CD4-positive, CD25-positive, alpha-beta regulatory T cell (primary cell): Measurements from ENCODE around the gene VPS52. TPM values are rescaled to one million over a fixed set of nuclear protein-coding genes. Genes with fewer than 3 reads are reported as not detected.

Experiments
- ATAC-seq, 2 donors: fragments of 150-1000 bp; cut with Tn5 transposase; one replicate each; pipeline ENCODE4 v1.10.0; 2021; ENCODE audit warnings: low read depth in 2 of 2, moderate number of reproducible peaks in 2 of 2, moderate library complexity in 1 of 2
- DNase-seq, 3 donors: peaks; one replicate each; pipeline versions ENCODE4 v3.0.0 to v3.0.0-alpha.2; 2012 to 2022; ENCODE audit warnings: mixed read lengths in 1 of 3
- H3K27ac ChIP-seq: one replicate; pipeline ENCODE4 v1.7.0; 2013; ENCODE audit warnings: mild to moderate bottlenecking, low read length; ENCODE audit not compliant: insufficient read depth, poor library complexity, severe bottlenecking
- H3K27me3 ChIP-seq: one replicate; pipeline ENCODE4 v1.7.0; 2013; ENCODE audit warnings: low read length; ENCODE audit not compliant: control insufficient read depth, insufficient read depth
- H3K36me3 ChIP-seq: one replicate; pipeline ENCODE4 v1.7.0; 2013; ENCODE audit warnings: mild to moderate bottlenecking, low read length, moderate library complexity; ENCODE audit not compliant: control insufficient read depth, insufficient read depth
- H3K4me1 ChIP-seq: 2 replicates; pipeline ENCODE4 v1.7.0; 2013; ENCODE audit warnings: mild to moderate bottlenecking, low read length; ENCODE audit not compliant: insufficient read depth, control insufficient read depth, poor library complexity, severe bottlenecking
- H3K4me3 ChIP-seq: one replicate; pipeline ENCODE4 v1.7.0; 2013; ENCODE audit warnings: low read depth, mild to moderate bottlenecking, low read length, moderate library complexity
- H3K9me3 ChIP-seq, 2 experiments: 1 replicate in 1 of 2; 2 replicates in 1 of 2; pipeline ENCODE4 v1.7.0; 2013; ENCODE audit warnings: low read length in 2 of 2, mild to moderate bottlenecking in 1 of 2, moderate library complexity in 1 of 2; ENCODE audit not compliant: control insufficient read depth in 2 of 2
- H3K27ac Mint-ChIP-seq, 3 donors: one replicate each; pipeline ENCODE4 v1.8.0; 2020 to 2022; ENCODE audit warnings: mild to moderate bottlenecking in 3 of 3, mixed read lengths in 3 of 3, moderate library complexity in 2 of 3
- H3K27me3 Mint-ChIP-seq: one replicate; pipeline ENCODE4 v1.8.0; 2022; ENCODE audit warnings: mild to moderate bottlenecking, mixed read lengths
- H3K36me3 Mint-ChIP-seq: one replicate; pipeline ENCODE4 v1.8.0; 2020; ENCODE audit warnings: mixed read lengths
- H3K4me1 Mint-ChIP-seq, 4 donors: one replicate each; pipeline ENCODE4 v1.8.0; 2020 to 2022; ENCODE audit warnings: mixed read lengths in 4 of 4, mild to moderate bottlenecking in 1 of 4
- H3K4me3 Mint-ChIP-seq, 4 donors: one replicate each; pipeline ENCODE4 v1.8.0; 2020 to 2022; ENCODE audit warnings: mild to moderate bottlenecking in 4 of 4, mixed read lengths in 4 of 4, moderate library complexity in 3 of 4
- H3K9me3 Mint-ChIP-seq, 7 donors: one replicate each; pipeline ENCODE4 v1.8.0; 2020 to 2022; ENCODE audit warnings: mixed read lengths in 7 of 7, mild to moderate bottlenecking in 3 of 7, moderate library complexity in 2 of 7
- polyA plus RNA-seq, 4 donors: library from polyadenylated mRNA; unstranded; fragments of 300-500 nt; fragmentation: Illumina TruSeq; gene quantifications; one replicate each; pipeline ENCODE4 v1.2.3, GENCODE V29; 2021
- total RNA-seq: library from RNA; stranded (reverse); gene quantifications from one replicate; pipeline ENCODE4 v1.2.3, GENCODE V29; 2022

VPS52 gene
- total and polyA plus RNA-seq, 5 donors from 2014 or later = 12.4 to 70.6 (median 15.1) TPM

GRCh38 chr6:33208091-33208967, 63.3 kb downstream of the VPS52 start, which contains the start of gene RING1:
TSS of gene RING1 (plus strand) at chr6:33208500. CDS start at chr6:33208823, 323 bp downstream.
- H3K9me3 ChIP-seq = no peaks in the 10 kb centered on the region
- peaks cover 23% of the 10 kb centered on the region for H3K36me3 ChIP-seq
- Mint-ChIP-seq H3K4me3 (peak within 1 kb of the TSS; percentile 88 to 97 (median 94)), H3K4me1 (peaks cover 14 to 67% (median 43%) of the 10 kb centered on the region in 4 donors), H3K36me3 (peaks cover 27% of the 10 kb centered on the region), H3K9me3 (peaks cover 0 to 7% (median 0%) of the 10 kb centered on the region in 7 donors), H3K27me3 (peaks cover 20% of the 10 kb centered on the region), H3K27ac (peak within 1 kb of the TSS; percentile 88 to 97 (median 95))
- peak within 1 kb of the TSS; percentile 80 for H3K4me3 ChIP-seq
- ATAC-seq (peak; percentile 62 to 67), DNase-seq (peak; percentile 87 to 89 (median 88))
- peaks cover 47% of the 10 kb centered on the region for H3K4me1 ChIP-seq
- H3K27me3 ChIP-seq = no peaks in the 10 kb centered on the region
- peak within 1 kb of the TSS; percentile 90 for H3K27ac ChIP-seq

GRCh38 chr6:33207552-33208090, 64.1 kb downstream of the VPS52 start:
- H3K4me3 Mint-ChIP-seq = peak overlapping the region; percentile 88 to 95 (median 92)

DNA sequence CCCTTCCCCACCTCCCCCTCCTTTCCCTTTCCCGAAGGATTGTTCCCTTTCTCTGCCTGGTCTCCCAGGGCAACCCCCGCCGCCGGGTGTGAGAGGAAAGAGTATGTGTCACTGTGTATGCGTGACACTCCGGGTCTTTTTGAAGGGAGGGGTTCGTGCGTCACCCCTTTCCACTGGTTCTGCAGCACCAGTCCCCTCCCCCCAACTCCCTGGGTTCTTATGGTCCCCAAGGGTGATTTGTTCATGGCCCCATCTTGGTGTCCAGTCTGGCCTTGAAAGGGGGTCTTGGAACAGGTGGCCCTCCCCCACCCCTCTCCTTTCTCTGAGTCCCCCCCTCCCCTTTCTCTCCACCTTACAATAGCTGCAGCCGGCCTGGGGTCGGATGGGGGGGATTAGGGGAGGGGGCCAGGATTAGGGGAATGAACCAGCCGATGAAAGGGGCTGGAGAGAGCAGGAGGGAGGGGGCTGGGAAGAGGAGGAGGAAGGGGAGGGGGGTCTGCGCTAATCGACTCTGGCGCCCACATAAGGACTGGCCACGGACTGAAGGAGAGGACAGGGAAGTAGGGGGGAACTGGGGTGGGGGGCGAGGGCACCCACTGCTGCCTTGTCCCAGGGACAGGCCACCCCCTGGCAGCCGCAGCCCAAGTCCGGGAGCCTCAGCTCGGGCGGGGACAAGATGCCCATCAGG, 64.7 kb downstream of the VPS52 start:
- DNase-seq (no peak), ATAC-seq (no peak)
- Mint-ChIP-seq H3K4me3 (peak overlapping the region in 3 of 4 donors; percentile 56 to 98 (median 95)), H3K9me3 (peaks cover 0 to under 1% (median 0%) of the 10 kb centered on the region in 7 donors), H3K27ac (peak overlapping the region in 1 of 3 donors; percentile 88), H3K4me1 (peaks cover 14 to 67% (median 46%) of the 10 kb centered on the region in 4 donors), H3K27me3 (peaks cover 7% of the 10 kb centered on the region), H3K36me3 (peaks cover 28% of the 10 kb centered on the region)
- Histone ChIP-seq H3K27me3 (no peaks in the 10 kb centered on the region), H3K27ac (no peak overlapping the region), H3K36me3 (peaks cover 33% of the 10 kb centered on the region), H3K4me1 (peaks cover 42% of the 10 kb centered on the region), H3K9me3 (no peaks in the 10 kb centered on the region), H3K4me3 (no peak overlapping the region)

More at GRCh38 chr6:33207552-33208090, 64.1 kb downstream of the VPS52 start:
- H3K4me1 ChIP-seq = peaks cover 40% of the 10 kb centered on the region
- peaks cover 34% of the 10 kb centered on the region for H3K36me3 Mint-ChIP-seq
- peaks cover 14 to 67% (median 43%) of the 10 kb centered on the region in 4 donors for H3K4me1 Mint-ChIP-seq
- peak overlapping the region; percentile 78 for H3K4me3 ChIP-seq
- H3K27me3 Mint-ChIP-seq = peaks cover 13% of the 10 kb centered on the region
- no peaks in the 10 kb centered on the region for H3K27me3 ChIP-seq
- peaks cover 0 to 5% (median 0%) of the 10 kb centered on the region in 7 donors for H3K9me3 Mint-ChIP-seq
- ATAC-seq = no peak
- peak overlapping the region; percentile 87 to 92 (median 88) for H3K27ac Mint-ChIP-seq
- H3K9me3 ChIP-seq = no peaks in the 10 kb centered on the region
- H3K36me3 ChIP-seq = peaks cover 30% of the 10 kb centered on the region
- peak overlapping the region; percentile 90 for H3K27ac ChIP-seq
- no peak for DNase-seq

GRCh38 chr6:33206027-33206863, 65.4 kb downstream of the VPS52 start:
- Mint-ChIP-seq H3K36me3 (peaks cover 26% of the 10 kb centered on the region), H3K27me3 (peaks cover 5% of the 10 kb centered on the region), H3K4me1 (peaks cover 14 to 73% (median 51%) of the 10 kb centered on the region in 4 donors), H3K9me3 (peaks cover 0 to 3% (median 0%) of the 10 kb centered on the region in 7 donors), H3K4me3 (peak overlapping the region; percentile 92 to 100 (median 96)), H3K27ac (peak overlapping the region; percentile 76 to 89 (median 87))
- Histone ChIP-seq H3K9me3 (no peaks in the 10 kb centered on the region), H3K4me1 (peaks cover 50% of the 10 kb centered on the region), H3K4me3 (no peak overlapping the region), H3K27ac (no peak overlapping the region), H3K36me3 (peaks cover 31% of the 10 kb centered on the region), H3K27me3 (no peaks in the 10 kb centered on the region)
- DNase-seq (no peak), ATAC-seq (no peak)

DNA sequence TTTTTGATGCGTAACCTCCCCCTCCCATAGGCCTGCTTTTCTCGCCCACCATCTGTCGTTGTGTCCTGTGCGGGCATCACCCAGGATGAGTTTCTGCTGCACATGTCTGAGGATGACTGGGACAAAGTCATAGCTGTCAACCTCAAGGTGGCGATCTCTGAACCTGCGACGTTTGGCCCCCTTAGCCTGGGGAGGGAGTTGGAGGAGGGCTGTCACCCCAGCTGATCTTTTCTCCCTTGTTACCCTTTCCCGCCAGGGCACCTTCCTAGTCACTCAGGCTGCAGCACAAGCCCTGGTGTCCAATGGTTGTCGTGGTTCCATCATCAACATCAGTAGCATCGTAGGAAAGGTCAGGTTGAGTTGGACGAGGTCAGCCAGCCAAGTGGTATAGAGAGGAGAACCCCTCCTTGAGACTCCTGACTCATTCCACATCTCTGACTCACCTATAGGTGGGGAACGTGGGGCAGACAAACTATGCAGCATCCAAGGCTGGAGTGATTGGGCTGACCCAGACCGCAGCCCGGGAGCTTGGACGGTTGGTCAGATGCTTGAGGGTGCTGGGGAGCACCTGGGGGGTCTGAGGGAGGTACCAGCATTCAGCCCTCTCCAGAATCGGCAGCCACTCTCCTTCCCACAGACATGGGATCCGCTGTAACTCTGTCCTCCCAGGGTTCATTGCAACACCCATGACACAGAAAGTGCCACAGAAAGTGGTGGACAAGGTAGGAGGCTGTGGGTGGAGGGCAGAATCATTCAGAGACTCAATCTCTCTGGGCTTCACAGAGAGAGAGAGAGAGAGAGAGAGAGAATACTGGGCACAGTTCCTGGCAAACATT, 66.3 kb downstream of the VPS52 start:
- DNase-seq (peak in 1 of 3 donors; percentile 37), ATAC-seq (no peak)
- Histone ChIP-seq H3K9me3 (no peaks in the 10 kb centered on the region), H3K4me3 (peak overlapping the region; percentile 44), H3K27me3 (no peaks in the 10 kb centered on the region), H3K36me3 (peaks cover 28% of the 10 kb centered on the region), H3K4me1 (peaks cover 54% of the 10 kb centered on the region), H3K27ac (peak overlapping the region; percentile 69)
- Mint-ChIP-seq H3K27me3 (peaks cover under 1% of the 10 kb centered on the region), H3K4me3 (peak overlapping the region; percentile 92 to 100 (median 96)), H3K9me3 (peaks cover 0 to 3% (median 0%) of the 10 kb centered on the region in 7 donors), H3K27ac (peak overlapping the region; percentile 87 to 91 (median 89)), H3K4me1 (peaks cover 18 to 78% (median 51%) of the 10 kb centered on the region in 4 donors), H3K36me3 (peaks cover 25% of the 10 kb centered on the region)

- H3K9me3 Mint-ChIP-seq = peaks cover 0 to 3% (median 0%) of the 10 kb centered on the region in 7 donors
- H3K4me3 Mint-ChIP-seq = peak within 1 kb of the TSS; percentile 92 to 100 (median 96)
- no peaks in the 10 kb centered on the region for H3K27me3 Mint-ChIP-seq
- H3K4me1 Mint-ChIP-seq = peaks cover 14 to 75% (median 50%) of the 10 kb centered on the region in 4 donors
- peak within 1 kb of the TSS; percentile 44 for H3K4me3 ChIP-seq
- H3K36me3 Mint-ChIP-seq = peaks cover 18% of the 10 kb centered on the region
- peaks cover 20% of the 10 kb centered on the region for H3K36me3 ChIP-seq
- peak within 1 kb of the TSS; percentile 69 for H3K27ac ChIP-seq
- H3K27ac Mint-ChIP-seq = peak within 1 kb of the TSS; percentile 89 to 91 (median 89)
- no peaks in the 10 kb centered on the region for H3K27me3 ChIP-seq
- peak; percentile 60 to 66 for ATAC-seq
- H3K9me3 ChIP-seq = no peaks in the 10 kb centered on the region
- DNase-seq = peak; percentile 82 to 91 (median 87)
- H3K4me1 ChIP-seq = peaks cover 56% of the 10 kb centered on the region
Observed at GRCh38 chr6:33204415-33205190, 67.1 kb downstream of the VPS52 start, which contains the start of gene HSD17B8. TSS of gene HSD17B8 (plus strand) at chr6:33204655. CDS start at chr6:33204669, 14 bp downstream.
